ENCODE measurements around the gene KRT15.

DNA sequence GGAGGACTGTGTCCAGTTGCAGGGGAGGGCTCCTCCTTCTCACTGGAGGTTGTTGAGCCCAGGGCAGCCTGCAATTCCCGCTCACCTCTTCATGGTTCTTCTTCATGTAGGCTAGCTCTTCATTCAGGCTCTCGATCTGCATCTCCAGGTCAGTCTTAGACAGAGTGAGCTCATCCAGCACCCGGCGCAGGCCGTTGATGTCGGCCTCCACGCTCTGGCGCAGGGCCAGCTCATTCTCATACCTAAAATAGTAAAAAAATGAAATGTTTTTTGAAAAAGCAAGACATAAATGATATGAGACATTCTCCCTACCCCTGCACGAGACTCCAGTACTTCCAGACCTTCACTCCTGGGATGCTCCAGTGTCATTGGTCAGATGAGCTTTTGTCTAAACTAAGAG lies 15.5 kb downstream of the KRT15 start:
- no peak for TF ChIP-seq POLR2A (IDR thresholded peaks at IDR 0.05)
- TF ChIP-seq, protein P1, sequence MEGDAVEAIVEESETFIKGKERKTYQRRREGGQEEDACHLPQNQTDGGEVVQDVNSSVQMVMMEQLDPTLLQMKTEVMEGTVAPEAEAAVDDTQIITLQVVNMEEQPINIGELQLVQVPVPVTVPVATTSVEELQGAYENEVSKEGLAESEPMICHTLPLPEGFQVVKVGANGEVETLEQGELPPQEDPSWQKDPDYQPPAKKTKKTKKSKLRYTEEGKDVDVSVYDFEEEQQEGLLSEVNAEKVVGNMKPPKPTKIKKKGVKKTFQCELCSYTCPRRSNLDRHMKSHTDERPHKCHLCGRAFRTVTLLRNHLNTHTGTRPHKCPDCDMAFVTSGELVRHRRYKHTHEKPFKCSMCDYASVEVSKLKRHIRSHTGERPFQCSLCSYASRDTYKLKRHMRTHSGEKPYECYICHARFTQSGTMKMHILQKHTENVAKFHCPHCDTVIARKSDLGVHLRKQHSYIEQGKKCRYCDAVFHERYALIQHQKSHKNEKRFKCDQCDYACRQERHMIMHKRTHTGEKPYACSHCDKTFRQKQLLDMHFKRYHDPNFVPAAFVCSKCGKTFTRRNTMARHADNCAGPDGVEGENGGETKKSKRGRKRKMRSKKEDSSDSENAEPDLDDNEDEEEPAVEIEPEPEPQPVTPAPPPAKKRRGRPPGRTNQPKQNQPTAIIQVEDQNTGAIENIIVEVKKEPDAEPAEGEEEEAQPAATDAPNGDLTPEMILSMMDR (IDR thresholded peaks at IDR 0.05): no peak

Data from right lobe of liver (tissue), 4 donors.